Activated naive CD4-positive, alpha-beta T cell treated with anti-CD3 and anti-CD28 coated beads, Interleukin-2, amount 50 U/mL, for 24 hours (primary cell): Measurements from ENCODE around the gene INHBA.

ENCODE experiments used
- H3K27ac Mint-ChIP-seq: one replicate; pipeline ENCODE4 v1.8.0; 2021; ENCODE audit warnings: mild to moderate bottlenecking, mixed read lengths
- H3K27me3 Mint-ChIP-seq: one replicate; pipeline ENCODE4 v1.8.0; 2021; ENCODE audit warnings: mixed read lengths
- H3K36me3 Mint-ChIP-seq: one replicate; pipeline ENCODE4 v1.8.0; 2021; ENCODE audit warnings: mixed read lengths
- H3K4me1 Mint-ChIP-seq: one replicate; pipeline ENCODE4 v1.8.0; 2021; ENCODE audit warnings: mixed read lengths
- H3K4me3 Mint-ChIP-seq: one replicate; pipeline ENCODE4 v1.8.0; 2021; ENCODE audit warnings: mild to moderate bottlenecking, mixed read lengths
- H3K9me3 Mint-ChIP-seq: one replicate; pipeline ENCODE4 v1.8.0; 2021; ENCODE audit warnings: mixed read lengths

INHBA gene

GRCh38 chr7:41702635-41703371 is at the start of gene INHBA:
Gene INHBA, minus strand, starts transcription at chr7:41703090. Its CDS starts 2,716 bp downstream, at chr7:41700374.
- Mint-ChIP-seq H3K9me3 (no peaks in the 10 kb centered on the region), H3K4me3 (no peak within 1 kb of the TSS), H3K4me1 (peaks cover 14% of the 10 kb centered on the region), H3K27ac (no peak within 1 kb of the TSS), H3K36me3 (no peaks in the 10 kb centered on the region), H3K27me3 (peaks cover 49% of the 10 kb centered on the region)

GRCh38 chr7:41752615-41753014 is 49.7 kb upstream of the INHBA start:
- no peaks in the 10 kb centered on the region for H3K36me3 Mint-ChIP-seq
- no peak overlapping the region for H3K4me3 Mint-ChIP-seq
- H3K9me3 Mint-ChIP-seq, result peaks cover 4% of the 10 kb centered on the region
- no peaks in the 10 kb centered on the region for H3K27me3 Mint-ChIP-seq
- H3K4me1 Mint-ChIP-seq, result no peaks in the 10 kb centered on the region
- H3K27ac Mint-ChIP-seq, result no peak overlapping the region

GRCh38 chr7:41750661-41751540 is 48.0 kb upstream of the INHBA start:
- Mint-ChIP-seq H3K4me1 (no peaks in the 10 kb centered on the region), H3K27me3 (no peaks in the 10 kb centered on the region), H3K9me3 (no peaks in the 10 kb centered on the region), H3K36me3 (no peaks in the 10 kb centered on the region), H3K4me3 (no peak overlapping the region), H3K27ac (no peak overlapping the region)

GRCh38 chr7:41747961-41748360 is 45.1 kb upstream of the INHBA start:
- Mint-ChIP-seq H3K27ac (no peak overlapping the region), H3K36me3 (no peaks in the 10 kb centered on the region), H3K27me3 (peaks cover 7% of the 10 kb centered on the region), H3K4me1 (no peaks in the 10 kb centered on the region), H3K4me3 (no peak overlapping the region), H3K9me3 (peaks cover 11% of the 10 kb centered on the region)

GRCh38 chr7:41745451-41745850 is 42.6 kb upstream of the INHBA start:
- no peaks in the 10 kb centered on the region for H3K4me1 Mint-ChIP-seq
- H3K27ac Mint-ChIP-seq, result no peak overlapping the region
- H3K36me3 Mint-ChIP-seq, result no peaks in the 10 kb centered on the region
- H3K27me3 Mint-ChIP-seq, result peaks cover 7% of the 10 kb centered on the region
- H3K4me3 Mint-ChIP-seq, result no peak overlapping the region
- peaks cover 11% of the 10 kb centered on the region for H3K9me3 Mint-ChIP-seq

GRCh38 chr7:41744161-41744560 is 41.3 kb upstream of the INHBA start:
- no peaks in the 10 kb centered on the region for H3K36me3 Mint-ChIP-seq
- peaks cover 7% of the 10 kb centered on the region for H3K27me3 Mint-ChIP-seq
- H3K4me1 Mint-ChIP-seq, result no peaks in the 10 kb centered on the region
- no peak overlapping the region for H3K27ac Mint-ChIP-seq
- peaks cover 11% of the 10 kb centered on the region for H3K9me3 Mint-ChIP-seq
- H3K4me3 Mint-ChIP-seq, result no peak overlapping the region

- Mint-ChIP-seq H3K9me3 (peaks cover 11% of the 10 kb centered on the region), H3K4me1 (no peaks in the 10 kb centered on the region), H3K27me3 (peaks cover 7% of the 10 kb centered on the region), H3K27ac (no peak overlapping the region), H3K4me3 (no peak overlapping the region), H3K36me3 (no peaks in the 10 kb centered on the region)
These were observed 39.6 kb upstream of the INHBA start for GRCh38 chr7:41742401-41743020.

GRCh38 chr7:41738806-41739205 is 35.9 kb upstream of the INHBA start:
- Mint-ChIP-seq H3K9me3 (peaks cover 2% of the 10 kb centered on the region), H3K36me3 (no peaks in the 10 kb centered on the region), H3K27ac (no peak overlapping the region), H3K4me1 (no peaks in the 10 kb centered on the region), H3K4me3 (no peak overlapping the region), H3K27me3 (peaks cover under 1% of the 10 kb centered on the region)

- Mint-ChIP-seq H3K27me3 (peaks cover 1% of the 10 kb centered on the region), H3K4me3 (no peak overlapping the region), H3K4me1 (no peaks in the 10 kb centered on the region)
These were observed 35.4 kb upstream of the INHBA start for GRCh38 chr7:41738336-41738735.

GRCh38 chr7:41735206-41735605 is 32.3 kb upstream of the INHBA start:
- Mint-ChIP-seq H3K4me3 (no peak overlapping the region), H3K9me3 (no peaks in the 10 kb centered on the region), H3K27ac (no peak overlapping the region), H3K4me1 (peaks cover 6% of the 10 kb centered on the region), H3K27me3 (peaks cover 1% of the 10 kb centered on the region), H3K36me3 (no peaks in the 10 kb centered on the region)

More at GRCh38 chr7:41738336-41738735, 35.4 kb upstream of the INHBA start:
- no peaks in the 10 kb centered on the region for H3K36me3 Mint-ChIP-seq
- H3K9me3 Mint-ChIP-seq, result no peaks in the 10 kb centered on the region
- H3K27ac Mint-ChIP-seq, result no peak overlapping the region

GRCh38 chr7:41732843-41733306 is 30.0 kb upstream of the INHBA start:
- Mint-ChIP-seq H3K36me3 (no peaks in the 10 kb centered on the region), H3K9me3 (no peaks in the 10 kb centered on the region), H3K27ac (no peak overlapping the region), H3K27me3 (peaks cover 1% of the 10 kb centered on the region), H3K4me3 (no peak overlapping the region), H3K4me1 (peaks cover 6% of the 10 kb centered on the region)

- Mint-ChIP-seq H3K27ac (no peak overlapping the region), H3K36me3 (no peaks in the 10 kb centered on the region), H3K9me3 (no peaks in the 10 kb centered on the region), H3K4me1 (peaks cover 6% of the 10 kb centered on the region), H3K4me3 (no peak overlapping the region), H3K27me3 (peaks cover 1% of the 10 kb centered on the region)
These were observed 29.5 kb upstream of the INHBA start for GRCh38 chr7:41732436-41732785.

GRCh38 chr7:41731493-41732435 is 28.9 kb upstream of the INHBA start:
- Mint-ChIP-seq H3K9me3 (no peaks in the 10 kb centered on the region), H3K27me3 (peaks cover 1% of the 10 kb centered on the region), H3K4me1 (peaks cover 6% of the 10 kb centered on the region), H3K4me3 (no peak overlapping the region), H3K27ac (no peak overlapping the region), H3K36me3 (no peaks in the 10 kb centered on the region)

GRCh38 chr7:41730668-41731067 is 27.8 kb upstream of the INHBA start:
- H3K4me1 Mint-ChIP-seq, result peaks cover 6% of the 10 kb centered on the region
- H3K36me3 Mint-ChIP-seq, result no peaks in the 10 kb centered on the region

GRCh38 chr7:41730161-41730560 is 27.3 kb upstream of the INHBA start:
- no peaks in the 10 kb centered on the region for H3K9me3 Mint-ChIP-seq
- H3K4me1 Mint-ChIP-seq, result peaks cover 6% of the 10 kb centered on the region
- no peak overlapping the region for H3K4me3 Mint-ChIP-seq
- H3K27ac Mint-ChIP-seq, result no peak overlapping the region
- H3K27me3 Mint-ChIP-seq, result peaks cover 1% of the 10 kb centered on the region
- no peaks in the 10 kb centered on the region for H3K36me3 Mint-ChIP-seq

More at GRCh38 chr7:41730668-41731067, 27.8 kb upstream of the INHBA start:
- Mint-ChIP-seq H3K27ac (no peak overlapping the region), H3K27me3 (peaks cover 1% of the 10 kb centered on the region), H3K9me3 (no peaks in the 10 kb centered on the region), H3K4me3 (no peak overlapping the region)
